HG02678 (cell line): ENCODE data around the gene LRRC8C.
A peak's percentile ranks its signal among the peaks of the same experiment; 100 is the strongest.
"Not testable (repeated sequence)": the region's sequence is repeated elsewhere in the genome, so short reads cannot be mapped to it uniquely, and the experiment has no call there.

Source experiments
- ATAC-seq: cut with Tn5 transposase; IDR thresholded peaks from one replicate; pipeline ENCODE4 v1.9.1; 2021; ENCODE audit warnings: mild to moderate bottlenecking, moderate library complexity; ENCODE audit not compliant: unreplicated experiment

Gene LRRC8C

DNA sequence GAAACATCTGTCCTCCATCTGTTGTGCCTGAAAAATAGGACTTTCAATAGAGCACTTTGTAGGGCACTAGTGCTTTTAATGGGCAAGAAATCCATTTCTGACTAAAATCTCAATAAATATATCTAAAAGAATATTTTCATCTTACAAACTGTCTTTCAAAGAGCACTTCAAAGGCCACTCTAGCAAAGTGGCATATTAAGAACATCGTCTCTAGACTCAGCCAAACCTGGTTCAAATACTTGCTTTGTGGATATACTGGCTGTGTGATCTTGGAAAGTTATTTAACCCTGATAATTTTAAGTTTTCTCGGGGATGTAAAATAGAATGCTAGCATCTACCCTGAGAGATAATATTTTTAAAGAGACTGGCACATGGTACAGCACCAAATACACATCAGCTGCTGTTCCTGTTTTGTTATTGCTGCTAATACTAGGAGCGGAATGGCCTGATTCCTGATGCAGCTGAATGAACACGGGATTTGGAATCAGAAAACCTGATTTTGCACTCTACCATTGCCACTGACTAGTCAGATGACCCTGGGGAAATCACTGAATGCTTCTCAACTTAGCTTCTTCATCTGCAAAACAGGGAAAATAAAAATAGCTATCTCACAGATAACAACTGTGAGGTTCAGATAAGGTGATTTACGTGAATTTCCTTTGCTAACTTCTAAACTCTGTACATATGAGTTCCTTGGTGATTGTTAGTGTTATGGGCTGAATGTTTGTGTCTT, 25.2 kb upstream of the LRRC8C start:
- no peak for ATAC-seq

DNA sequence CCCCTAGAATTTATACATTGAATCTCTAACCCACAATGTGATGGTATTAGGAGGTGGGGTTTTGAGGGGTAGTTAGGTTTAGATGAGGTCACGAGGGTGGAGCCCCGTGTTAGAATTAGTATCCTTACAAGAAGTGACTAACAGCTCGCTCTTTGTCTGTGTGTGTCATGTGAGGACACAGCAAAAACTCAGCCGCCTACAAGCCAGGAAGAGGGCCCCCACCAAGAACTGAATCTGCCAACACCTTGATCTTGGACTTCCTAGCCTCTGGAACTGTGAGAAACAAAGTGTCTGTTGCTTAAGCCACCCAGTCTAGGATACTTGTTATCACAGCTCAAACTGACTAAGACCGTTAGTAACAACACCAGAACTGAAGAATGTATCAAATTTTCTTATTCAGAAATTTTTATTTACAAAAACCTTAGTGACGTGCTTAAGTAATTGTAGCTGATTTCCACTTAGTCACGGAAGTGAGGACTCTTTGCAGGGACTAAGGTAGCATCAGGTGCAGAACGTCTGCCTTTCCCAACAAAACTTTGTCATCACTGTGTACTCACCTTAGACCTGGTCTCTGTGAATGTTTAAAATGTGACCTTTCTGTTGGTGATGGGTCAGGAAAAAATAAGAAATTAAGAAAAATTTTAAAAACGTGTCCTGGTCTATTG, 24.5 kb upstream of the LRRC8C start:
- ATAC-seq, result no peak

DNA sequence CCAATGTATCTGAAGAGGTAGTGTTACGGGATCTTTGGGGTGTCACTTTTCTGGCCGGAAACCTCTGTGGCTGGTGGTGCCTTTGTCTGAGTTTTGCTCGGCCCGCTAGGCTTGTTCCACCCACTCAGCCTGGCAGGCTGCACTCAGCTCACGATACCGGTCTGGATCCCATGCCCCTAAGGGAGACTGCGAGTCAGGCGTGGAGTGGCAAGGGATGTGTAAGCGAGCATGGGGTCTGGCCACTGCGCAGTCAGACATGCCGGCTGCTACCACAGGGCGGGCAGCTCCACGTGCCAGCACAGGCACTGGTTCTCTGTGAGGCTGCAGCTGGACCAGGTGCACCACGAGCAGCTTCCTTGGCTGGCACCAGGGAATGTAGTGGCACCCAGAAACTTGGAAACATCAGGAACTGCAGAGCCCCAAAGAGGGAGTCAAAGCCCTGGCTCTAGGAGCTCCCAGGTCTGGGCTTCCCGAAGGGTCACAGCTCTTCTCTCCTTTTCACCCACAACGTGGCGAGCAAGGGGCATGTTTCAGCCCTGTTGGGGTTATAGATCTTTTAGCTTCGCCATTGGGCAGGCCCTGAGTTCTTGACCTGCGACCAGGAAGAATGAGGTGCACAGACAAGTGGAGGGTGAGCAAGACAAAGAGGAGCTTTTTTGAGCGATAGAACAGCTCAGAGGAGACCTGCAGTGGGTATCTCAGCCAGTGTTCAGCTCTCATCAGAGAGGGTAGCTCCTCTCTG, 23.8 kb upstream of the LRRC8C start:
- no peak for ATAC-seq

DNA sequence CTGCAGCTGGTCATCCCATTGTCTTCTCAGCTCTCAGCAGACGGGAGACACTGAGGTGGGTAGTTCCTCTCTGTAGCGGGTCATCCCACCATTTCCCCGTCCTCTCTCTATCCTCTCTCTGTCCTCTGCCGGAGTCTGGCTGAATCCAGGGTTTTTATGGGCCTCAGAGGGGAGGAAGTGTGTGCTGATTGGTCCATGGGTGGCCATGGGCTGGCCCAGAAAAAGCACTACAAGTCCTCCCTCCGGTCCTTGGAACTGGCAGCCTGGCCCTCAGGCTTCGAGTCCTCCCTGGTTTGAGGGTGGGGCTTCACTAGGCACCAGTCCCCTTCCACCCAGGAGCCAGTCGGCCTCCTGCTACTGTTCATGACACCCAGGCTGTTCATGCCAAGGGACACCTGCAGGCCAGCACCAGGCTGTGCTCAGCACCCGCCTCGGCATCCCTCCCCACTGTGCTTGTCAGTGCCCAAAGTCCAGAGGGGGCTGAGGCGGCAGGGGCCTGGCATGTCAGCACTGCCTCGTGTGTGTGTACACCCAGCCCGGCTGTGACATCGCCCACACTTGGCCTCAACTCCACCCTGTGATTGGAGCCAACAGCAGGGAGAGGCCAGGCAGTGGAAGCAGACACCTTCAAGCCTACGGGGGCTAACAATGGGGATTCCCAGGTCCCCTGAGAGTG, 23.0 kb upstream of the LRRC8C start:
- no peak for ATAC-seq

DNA sequence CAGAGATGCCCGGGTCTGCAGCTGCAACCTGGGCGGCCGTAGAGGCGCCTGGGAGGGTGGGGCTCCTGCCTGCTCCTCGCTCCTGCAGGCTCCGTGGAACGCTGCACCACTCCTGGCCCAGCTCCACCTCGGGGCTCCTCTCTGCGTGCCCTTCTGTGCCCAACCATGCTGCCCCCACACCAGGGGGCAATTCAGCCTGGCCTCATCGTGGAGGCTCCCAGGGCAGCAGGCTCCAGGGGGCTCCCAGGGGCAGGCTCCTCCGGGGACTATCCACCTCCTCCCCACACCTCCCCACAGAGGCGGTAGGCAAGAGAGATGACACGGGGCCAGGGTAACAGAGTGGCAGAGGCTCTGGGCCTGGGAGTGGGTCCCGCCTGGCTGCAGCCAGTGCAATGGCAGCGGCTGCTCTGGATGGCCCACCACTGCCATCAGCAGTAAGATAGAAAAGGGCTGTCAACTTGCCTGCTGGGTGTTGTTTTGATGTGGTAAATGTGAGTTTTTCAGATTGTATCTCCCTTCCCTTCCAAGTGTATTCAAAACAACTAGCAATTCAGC, 22.4 kb upstream of the LRRC8C start:
- ATAC-seq, result no peak

DNA sequence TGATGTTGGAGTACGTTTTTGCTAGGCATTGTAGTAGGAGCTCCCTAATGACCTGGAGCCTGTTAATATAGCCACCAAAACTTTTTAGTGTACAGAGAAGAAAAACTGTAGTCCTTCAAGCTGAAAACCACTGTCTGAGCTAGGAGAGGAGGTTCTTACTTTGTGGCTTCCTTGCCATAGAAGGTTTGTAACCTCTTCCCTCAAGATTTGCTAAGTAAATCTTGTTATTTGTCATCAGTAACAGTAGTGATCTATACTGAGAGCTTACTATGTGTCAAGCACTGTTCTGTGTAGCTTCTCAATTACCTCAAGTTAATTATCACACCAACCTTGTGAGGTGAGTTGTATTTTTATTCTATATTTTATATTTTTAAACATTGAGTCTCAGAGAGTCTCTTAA, 21.2 kb upstream of the LRRC8C start:
- ATAC-seq, result peak; percentile 96

DNA sequence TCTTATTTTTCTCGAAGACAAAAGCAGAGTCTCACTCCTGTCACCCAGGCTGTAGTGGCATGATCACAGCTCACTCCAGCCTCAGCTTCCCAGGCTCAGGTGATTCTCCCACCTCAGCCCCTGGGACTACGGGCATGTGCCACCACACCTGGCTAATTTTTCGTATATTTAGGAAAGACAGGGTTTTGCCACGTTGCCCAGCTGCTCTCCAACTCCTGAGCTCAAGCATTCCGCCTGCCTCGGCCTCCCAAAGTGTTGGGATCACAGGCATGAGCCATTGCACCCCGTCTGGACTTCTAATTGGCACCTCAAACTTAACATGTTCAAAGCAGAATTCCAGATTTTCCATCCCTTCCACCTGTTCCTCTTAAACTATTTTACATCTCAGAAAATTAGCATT, 19.0 kb upstream of the LRRC8C start:
- ATAC-seq, result no peak

DNA sequence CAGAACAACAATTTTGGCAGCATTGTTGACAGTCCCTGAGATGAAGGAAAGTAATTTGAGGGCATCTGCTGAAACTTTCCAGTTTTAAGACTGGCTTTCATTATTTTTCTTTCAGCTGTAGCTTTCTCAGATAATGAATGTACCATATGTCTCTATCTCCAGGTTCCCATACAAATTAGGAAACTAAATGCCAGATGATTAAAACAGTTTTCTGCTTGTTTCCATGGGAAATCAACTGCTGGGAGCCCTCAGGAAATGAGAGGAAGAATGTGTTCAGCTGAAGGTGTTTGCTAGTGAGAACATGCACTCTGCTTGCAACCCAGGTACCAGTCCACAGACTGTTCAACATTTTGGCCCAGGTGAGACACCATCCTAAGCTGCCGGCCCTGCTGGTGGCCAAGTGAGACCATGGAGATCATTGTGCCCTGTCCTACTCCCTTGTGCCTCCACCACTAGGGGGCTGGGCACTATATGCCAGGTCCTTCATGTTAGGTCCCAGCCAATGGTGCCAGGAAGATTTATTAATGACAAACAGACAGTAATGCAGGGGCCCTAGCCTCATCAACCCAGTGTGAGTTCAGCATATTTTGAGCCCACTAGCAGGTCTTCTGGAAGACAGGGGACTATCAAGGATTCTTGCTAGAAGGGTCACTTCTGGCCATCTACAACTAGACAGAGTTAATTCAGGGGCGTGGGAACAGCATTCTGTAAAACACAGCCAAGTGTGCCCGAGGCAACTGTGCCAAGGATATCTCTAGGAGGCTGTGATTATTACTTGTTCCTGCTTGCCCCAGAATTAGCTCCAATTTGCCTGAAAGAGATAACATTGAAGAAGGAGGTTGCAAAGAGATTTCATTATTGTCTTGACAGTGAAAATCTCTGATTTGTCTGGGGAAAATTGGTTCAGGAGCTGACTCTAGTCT, 17.0 kb upstream of the LRRC8C start:
- no peak for ATAC-seq

DNA sequence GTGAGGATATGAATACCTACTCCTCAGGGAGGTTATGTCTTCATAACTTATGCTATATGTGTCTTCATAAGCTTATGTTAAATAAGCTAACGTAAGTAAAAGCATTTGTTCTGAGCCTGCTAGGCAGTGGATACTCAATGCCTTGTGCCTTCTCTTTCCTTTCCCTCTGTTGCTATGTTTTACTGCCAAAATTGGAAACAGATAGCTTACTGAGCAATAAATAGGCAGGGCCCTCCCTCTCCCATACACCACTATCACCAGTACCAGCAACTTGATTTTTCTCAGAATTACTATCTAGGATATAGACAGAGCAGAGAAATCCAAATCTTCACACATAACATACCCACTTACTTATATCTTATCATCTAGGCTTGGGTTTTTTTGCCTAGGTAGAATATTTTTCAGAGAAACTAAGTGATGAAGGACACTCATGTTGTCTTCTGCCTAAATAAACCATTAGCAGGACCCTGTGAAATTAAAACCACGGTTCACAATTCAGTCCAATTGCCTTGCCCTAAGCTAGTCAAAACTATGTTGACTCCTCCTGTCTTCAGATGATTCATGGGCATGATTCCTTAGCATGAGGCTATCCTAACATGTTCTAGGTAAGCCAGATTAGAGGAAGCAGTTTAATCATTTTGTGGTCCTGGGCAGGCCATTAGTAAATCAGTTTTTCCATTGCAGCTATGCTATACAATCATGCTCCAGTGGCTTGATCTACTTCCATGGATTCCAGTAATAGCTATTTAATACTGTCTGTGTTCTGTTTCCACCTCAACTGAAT, 15.9 kb upstream of the LRRC8C start:
- ATAC-seq, result no peak

DNA sequence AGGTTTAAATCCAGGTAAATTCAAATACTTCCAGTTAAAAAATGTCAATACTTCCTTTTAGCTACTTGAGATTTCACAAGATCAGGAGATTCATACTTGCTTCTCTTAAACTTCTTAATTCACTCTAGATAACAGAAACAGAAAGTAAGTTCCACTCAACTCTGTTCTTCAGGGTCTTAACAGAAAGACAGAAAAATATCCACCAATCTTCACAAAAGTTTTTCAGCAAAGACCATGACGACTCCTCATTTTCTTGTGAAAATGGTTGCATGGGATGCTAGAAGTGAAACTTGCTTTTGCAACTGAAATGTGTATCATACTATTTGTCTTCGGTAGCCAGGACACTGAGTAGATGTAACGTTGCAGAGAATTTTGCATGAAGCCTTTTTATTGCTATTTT, 12.3 kb upstream of the LRRC8C start:
- no peak for ATAC-seq

DNA sequence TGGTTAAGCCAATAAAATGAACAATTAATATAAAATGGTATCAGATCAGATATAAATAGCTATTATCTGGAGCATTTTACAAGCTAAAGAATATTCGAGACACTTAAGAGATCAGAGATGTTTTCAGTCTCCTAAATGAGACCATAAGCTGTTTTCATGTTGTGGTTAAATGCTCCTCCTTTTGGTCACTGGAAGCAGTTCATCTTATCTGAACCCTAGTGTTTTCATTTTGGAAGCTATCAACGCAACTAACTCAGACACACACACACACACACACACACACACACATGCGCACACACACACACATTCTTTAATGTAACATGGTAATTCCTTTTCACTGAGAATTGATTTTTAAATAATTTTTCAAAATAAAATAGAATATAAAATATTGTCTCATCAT, 10.0 kb upstream of the LRRC8C start:
- no peak for ATAC-seq

DNA sequence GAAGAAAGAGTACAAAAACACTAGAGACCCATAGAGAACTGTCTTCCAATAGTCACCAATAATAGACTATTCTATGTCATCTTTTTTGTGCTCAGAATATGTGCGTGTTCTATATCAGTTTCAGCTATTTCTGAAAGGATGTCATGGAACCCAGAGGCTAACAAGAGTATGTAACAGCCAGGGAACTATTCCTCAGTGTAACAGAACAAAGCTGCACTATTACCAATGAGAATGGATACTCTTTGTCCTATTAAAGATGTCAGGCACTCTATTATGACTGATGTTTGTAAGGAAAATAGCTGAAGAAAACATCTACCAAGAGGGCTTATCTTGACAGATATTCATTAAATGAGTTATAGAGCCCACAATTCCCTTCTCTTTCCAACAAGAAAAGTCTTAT, 8.6 kb upstream of the LRRC8C start:
- no peak for ATAC-seq

DNA sequence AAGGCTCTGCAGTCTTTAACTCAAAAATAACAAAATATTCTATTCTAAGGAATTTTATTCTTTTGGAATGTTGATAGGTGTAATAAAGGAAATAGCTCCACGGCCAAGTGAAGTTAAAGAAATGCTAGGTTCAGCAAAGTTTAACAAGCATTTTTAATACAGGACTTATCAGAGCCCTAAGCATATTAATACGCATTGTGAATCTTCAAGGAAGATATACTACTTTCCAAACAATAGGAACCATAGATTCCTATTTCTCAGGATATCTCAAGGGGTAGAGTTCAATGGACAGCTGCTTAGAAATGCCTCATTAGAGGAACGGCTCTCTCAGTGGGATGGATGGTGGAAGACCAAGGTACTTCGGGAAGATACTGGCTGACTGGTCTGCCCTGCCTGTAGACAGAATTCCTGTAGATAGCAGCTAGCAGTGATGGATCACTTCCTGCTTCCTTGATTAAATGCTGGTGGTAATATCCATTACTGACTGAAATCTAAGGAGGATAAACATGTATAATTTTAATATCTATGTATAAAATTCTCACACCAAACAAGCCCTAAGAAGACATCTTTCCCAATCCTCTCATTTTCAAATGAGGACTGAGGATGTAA, 8.1 kb upstream of the LRRC8C start:
- no peak for ATAC-seq

DNA sequence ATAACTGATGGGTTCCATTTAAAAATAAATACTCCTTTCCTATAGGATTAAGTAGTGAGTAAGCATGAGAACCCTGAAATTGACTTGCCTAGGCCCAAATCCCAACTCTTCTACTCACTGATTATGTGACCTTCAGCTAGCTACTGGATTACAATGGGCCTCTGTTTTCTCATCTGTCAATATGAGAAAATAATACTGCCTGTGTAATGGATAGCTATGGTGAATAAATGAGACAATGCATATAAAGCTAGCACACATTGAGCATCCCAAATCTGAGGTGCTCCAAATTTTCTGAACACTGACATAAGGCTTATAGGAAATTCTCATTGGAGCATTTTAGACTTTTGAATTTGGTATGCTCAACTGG, 5.3 kb upstream of the LRRC8C start:
- ATAC-seq, result no peak

DNA sequence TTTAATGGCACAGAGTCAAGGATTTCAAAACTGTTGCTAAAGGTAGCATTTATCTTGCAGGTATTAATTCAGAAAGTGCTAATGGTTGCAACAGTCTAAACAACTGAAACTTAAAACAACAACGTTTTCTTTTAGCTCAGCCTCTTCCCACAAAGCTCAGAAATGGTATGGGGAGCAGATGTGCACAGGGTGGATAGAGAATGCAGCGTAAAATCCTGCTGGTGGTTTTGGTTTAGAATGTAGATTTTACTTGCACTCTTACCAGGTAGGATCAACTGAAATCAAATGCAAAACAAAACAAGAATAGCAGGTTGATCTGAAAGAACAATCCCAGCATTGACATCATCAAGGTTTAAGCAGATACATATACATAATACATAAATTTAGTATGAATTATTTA, 3.8 kb upstream of the LRRC8C start:
- ATAC-seq, result no peak

DNA sequence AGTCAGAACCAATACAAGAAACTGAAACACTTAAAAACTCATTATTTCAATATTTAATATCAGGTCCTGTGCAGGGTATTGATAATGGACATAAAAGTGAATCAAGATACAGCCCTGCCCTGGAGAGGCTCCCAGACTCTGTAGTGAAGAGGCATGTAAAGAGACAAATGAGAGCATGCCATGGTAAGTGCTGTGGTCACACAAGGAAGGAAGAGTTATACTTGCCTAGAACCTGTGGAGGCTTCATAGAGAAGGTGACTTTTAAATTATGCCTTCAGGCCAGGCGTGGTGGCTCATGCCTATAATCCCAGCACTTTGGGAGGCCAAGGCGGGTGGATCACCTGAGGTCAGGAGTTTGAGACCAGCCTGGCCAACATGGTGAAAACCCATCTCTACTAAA, 3.3 kb upstream of the LRRC8C start:
- not testable (repeated sequence) for ATAC-seq

DNA sequence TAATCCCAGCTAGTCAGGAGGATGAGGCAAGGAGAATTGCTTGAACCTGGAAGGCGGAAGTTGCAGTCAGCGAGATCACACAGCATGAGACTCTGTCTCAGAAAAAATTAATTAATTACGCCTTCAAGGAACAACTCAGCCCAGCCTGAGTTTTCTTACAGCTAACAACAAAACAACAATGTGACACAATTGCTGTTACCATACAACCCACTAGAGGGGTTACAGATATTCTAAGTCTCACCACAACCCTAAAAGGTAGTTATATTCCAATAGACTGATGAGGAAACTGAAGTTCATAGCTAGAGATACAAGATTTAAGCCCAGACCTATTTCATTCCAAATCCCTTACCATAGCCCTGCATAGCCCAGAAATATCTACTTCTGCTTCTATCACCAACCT, 2.9 kb upstream of the LRRC8C start:
- no peak for ATAC-seq

DNA sequence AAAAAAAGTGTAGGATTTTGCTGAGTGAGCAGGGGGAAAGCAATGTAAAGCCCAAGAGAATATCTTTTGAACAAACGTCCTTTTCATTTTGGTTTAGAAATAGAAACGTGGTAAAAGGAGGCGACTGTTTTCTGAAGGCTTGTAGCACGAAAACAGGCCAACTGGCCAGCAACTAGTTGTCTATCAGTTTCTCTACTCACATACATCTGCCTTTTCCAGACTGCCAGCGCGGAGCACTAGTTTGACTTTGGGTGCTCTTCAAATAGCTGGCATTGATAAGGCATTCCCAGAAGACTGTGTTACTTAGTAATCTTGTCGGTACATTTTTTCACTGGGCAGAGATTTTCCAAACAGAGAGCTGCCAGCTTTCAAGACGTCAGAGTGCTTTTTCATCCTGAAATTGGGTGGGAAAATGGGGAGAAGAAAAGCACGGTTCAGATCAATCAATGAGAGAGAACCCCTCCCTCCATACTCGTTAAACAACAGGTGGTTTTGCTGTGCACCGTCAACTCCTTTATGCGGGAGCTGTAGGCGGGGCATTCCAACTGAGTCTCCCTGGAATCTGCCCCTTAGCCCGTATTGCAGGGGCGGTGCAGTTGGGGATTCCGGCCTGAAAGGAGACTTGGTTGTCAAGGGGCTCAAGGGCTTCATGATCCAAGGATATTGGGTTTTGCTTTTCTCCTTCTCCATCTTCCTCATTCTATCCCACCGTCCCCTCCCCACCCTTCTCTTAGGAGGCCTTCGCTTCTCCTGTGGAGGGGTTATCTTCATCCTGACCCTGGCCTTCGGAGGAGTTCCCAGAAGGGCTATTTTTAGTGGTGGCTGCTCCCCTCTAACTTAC, 884 bp upstream of the LRRC8C start:
- ATAC-seq, result no peak
